Measurements from ENCODE around the gene KAZN.

Gene KAZN

GRCh38 chr1:14800500-14801076, 202.1 kb downstream of the KAZN start:
- TF ChIP-seq TCF12 (IDR thresholded peaks at IDR 0.05; ENCODE audit: low read depth) = no peak
- no peak for TF ChIP-seq REST (IDR thresholded peaks at IDR 0.05; ENCODE audit: low read depth)
- TF ChIP-seq USF1 (IDR thresholded peaks at IDR 0.05) = no peak
- no peak for TF ChIP-seq YY1 (IDR thresholded peaks at IDR 0.05; ENCODE audit: low read depth)
- no peak for TF ChIP-seq EP300 (IDR thresholded peaks at IDR 0.05; ENCODE audit: borderline replicate concordance)

GRCh38 chr1:14803002-14803789, 204.7 kb downstream of the KAZN start:
- TF ChIP-seq CEBPB (IDR thresholded peaks at IDR 0.05) (no peak), TEAD4 (IDR thresholded peaks at IDR 0.05) (no peak), CREB1 (IDR thresholded peaks at IDR 0.05; ENCODE audit: low read depth) (no peak), USF1 (IDR thresholded peaks at IDR 0.05) (no peak), TAF1 (IDR thresholded peaks at IDR 0.05; ENCODE audit: low read depth) (no peak), TCF12 (IDR thresholded peaks at IDR 0.05; ENCODE audit: low read depth) (no peak), NFIC (IDR thresholded peaks at IDR 0.05) (no peak), YY1 (IDR thresholded peaks at IDR 0.05; ENCODE audit: low read depth) (no peak), MAX (IDR thresholded peaks at IDR 0.05) (no peak), EGR1 (IDR thresholded peaks at IDR 0.05) (no peak), RAD21 (IDR thresholded peaks at IDR 0.05; ENCODE audit: low read depth) (no peak), REST (IDR thresholded peaks at IDR 0.05; ENCODE audit: low read depth) (no peak), EP300 (IDR thresholded peaks at IDR 0.05; ENCODE audit: borderline replicate concordance) (no peak), FOXM1 (IDR thresholded peaks at IDR 0.05; ENCODE audit: borderline replicate concordance, low read depth) (no peak), ZBTB7A (IDR thresholded peaks at IDR 0.05; ENCODE audit: low read depth) (no peak)

GRCh38 chr1:14804626-14805025, 206.1 kb downstream of the KAZN start:
- TF ChIP-seq RAD21 (IDR thresholded peaks at IDR 0.05; ENCODE audit: low read depth) (peak; percentile 17; the same call in 1 of the 2 replicates), TEAD4 (IDR thresholded peaks at IDR 0.05) (no peak)

GRCh38 chr1:14806772-14807171, 208.3 kb downstream of the KAZN start:
- no peak for TF ChIP-seq TAF1 (IDR thresholded peaks at IDR 0.05; ENCODE audit: low read depth)
- TF ChIP-seq RAD21 (IDR thresholded peaks at IDR 0.05; ENCODE audit: low read depth) = no peak
- TF ChIP-seq NFIC (IDR thresholded peaks at IDR 0.05) = no peak
- TF ChIP-seq EP300 (IDR thresholded peaks at IDR 0.05; ENCODE audit: borderline replicate concordance) = no peak
- TF ChIP-seq CEBPB (IDR thresholded peaks at IDR 0.05) = no peak
- TF ChIP-seq TEAD4 (IDR thresholded peaks at IDR 0.05) = no peak
- no peak for TF ChIP-seq REST (IDR thresholded peaks at IDR 0.05; ENCODE audit: low read depth)
- TF ChIP-seq EGR1 (IDR thresholded peaks at IDR 0.05) = no peak
- no peak for TF ChIP-seq USF1 (IDR thresholded peaks at IDR 0.05)
- TF ChIP-seq FOXM1 (IDR thresholded peaks at IDR 0.05; ENCODE audit: borderline replicate concordance, low read depth) = no peak
- TF ChIP-seq MAX (IDR thresholded peaks at IDR 0.05) = no peak
- no peak for TF ChIP-seq TCF12 (IDR thresholded peaks at IDR 0.05; ENCODE audit: low read depth)
- TF ChIP-seq ZBTB7A (IDR thresholded peaks at IDR 0.05; ENCODE audit: low read depth) = no peak
- no peak for TF ChIP-seq CREB1 (IDR thresholded peaks at IDR 0.05; ENCODE audit: low read depth)
- no peak for TF ChIP-seq YY1 (IDR thresholded peaks at IDR 0.05; ENCODE audit: low read depth)
